HepG2 (cell line): ENCODE measurements around the gene BLVRB. TPM values are rescaled to one million over a fixed set of nuclear protein-coding genes. Genes with fewer than 3 reads are reported as not detected.

Experiments used
- AFF4 ChIP-seq: sonication (generic); formaldehyde crosslinking; IDR thresholded peaks from 2 replicates; pipeline ENCODE4 v1.4.0; 2020; ENCODE audit warnings: missing genetic modification reagents
- BRD4 ChIP-seq: sonication (generic); formaldehyde crosslinking; IDR thresholded peaks from 2 replicates; pipeline ENCODE4 v1.4.0; 2020; ENCODE audit warnings: missing genetic modification reagents
- CAMTA2 ChIP-seq: sonication (generic); formaldehyde crosslinking; IDR thresholded peaks from 2 replicates; pipeline ENCODE4 v1.4.0; 2020; ENCODE audit warnings: mild to moderate bottlenecking, missing genetic modification reagents, borderline replicate concordance
- CENPT ChIP-seq: sonication (generic); formaldehyde crosslinking; IDR thresholded peaks from 2 replicates; pipeline ENCODE4 v1.8.0; 2022; ENCODE audit warnings: low read depth, mild to moderate bottlenecking, moderate library complexity, missing genetic modification reagents
- CTCF ChIP-seq: sonication (generic); formaldehyde crosslinking; IDR thresholded peaks from 2 replicates; pipeline ENCODE4 v1.5.0; 2020; ENCODE audit warnings: mild to moderate bottlenecking, missing genetic modification reagents, moderate library complexity
- MAFG ChIP-seq: sonication (generic); formaldehyde crosslinking; IDR thresholded peaks from 2 replicates; pipeline ENCODE4 v1.5.1; 2020; ENCODE audit warnings: mild to moderate bottlenecking, missing genetic modification reagents
- RAD21 ChIP-seq: fragments of 450-650 bp; formaldehyde crosslinking; IDR thresholded peaks from 2 replicates; pipeline ENCODE4 v1.5.0; 2020; ENCODE audit warnings: mild to moderate bottlenecking
- SALL1 ChIP-seq: sonication (generic); formaldehyde crosslinking; IDR thresholded peaks from 2 replicates; pipeline ENCODE4 v1.8.0; 2022; ENCODE audit warnings: mild to moderate bottlenecking, missing genetic modification reagents
- TEAD3 ChIP-seq: optimal IDR thresholded peaks from 2 replicates; pipeline ENCODE3; 2016; ENCODE audit warnings: borderline replicate concordance
- ZBTB44 ChIP-seq: sonication (generic); formaldehyde crosslinking; IDR thresholded peaks from 2 replicates; pipeline ENCODE4 v1.4.0; 2020; ENCODE audit warnings: missing genetic modification reagents
- ZNF205 ChIP-seq: IDR thresholded peaks from 2 replicates; pipeline ENCODE4 v1.6.1; 2018; ENCODE audit warnings: missing biosample characterization, missing genetic modification reagents
- ZNF235 ChIP-seq: sonication (generic); formaldehyde crosslinking; IDR thresholded peaks from 2 replicates; pipeline ENCODE4 v1.8.1; 2023; ENCODE audit warnings: mild to moderate bottlenecking, missing genetic modification reagents, borderline replicate concordance
- ZNF362 ChIP-seq: sonication (generic); formaldehyde crosslinking; IDR thresholded peaks from 2 replicates; pipeline ENCODE4 v1.4.0; 2020; ENCODE audit warnings: missing genetic modification reagents, mild to moderate bottlenecking, borderline replicate concordance
- ZNF414 ChIP-seq: sonication (generic); formaldehyde crosslinking; IDR thresholded peaks from 2 replicates; pipeline ENCODE4 v1.5.0; 2020; ENCODE audit warnings: missing genetic modification reagents
- ZNF557 ChIP-seq: sonication (generic); formaldehyde crosslinking; IDR thresholded peaks from 2 replicates; pipeline ENCODE4 v1.4.0; 2020; ENCODE audit warnings: missing genetic modification reagents
- ZNF775 ChIP-seq: sonication (generic); formaldehyde crosslinking; IDR thresholded peaks from 2 replicates; pipeline ENCODE4 v1.4.0; 2020; ENCODE audit warnings: missing genetic modification reagents, mild to moderate bottlenecking, moderate library complexity, borderline replicate concordance
- ZNF891 ChIP-seq: sonication (generic); formaldehyde crosslinking; IDR thresholded peaks from 2 replicates; pipeline ENCODE4 v1.5.0; 2020; ENCODE audit warnings: mild to moderate bottlenecking, missing genetic modification reagents
- polyA plus RNA-seq, 8 experiments: library from polyadenylated mRNA; depleted of rRNA in 3 of 8; stranded (reverse) in 7 of 8; unstranded in 1 of 8; fragments of >200 nt; fragmentation: Illumina TruSeq in 4 of 8; extraction: Trizol in 4 of 8; gene quantifications; 2 replicates each; pipeline versions ENCODE4 v1.2.1 to v1.2.3, GENCODE V29; 2011 to 2016; ENCODE audit warnings: low read depth in 4 of 8, missing spikeins in 1 of 8, mixed read lengths in 1 of 8; ENCODE audit not compliant: insufficient read depth in 1 of 8
- total RNA-seq, 5 experiments: library from RNA; depleted of rRNA; stranded (reverse); fragments of >200 nt; fragmentation: Illumina TruSeq; extraction: Trizol; gene quantifications; 2 replicates each; pipeline ENCODE4 v1.2.3, GENCODE V29; 2016; ENCODE audit warnings: low read depth in 1 of 5

The BLVRB gene
- total and polyA plus RNA-seq, 2 of the 13 experiments (the other 11 are each of a cell fraction or from before 2014, with no cell fraction given) = 25.9 to 51.4 TPM

- TF ChIP-seq AFF4 (CRISPR knock-in tag) (no peak; the same call in 1 of the 2 replicates), ZNF775 (CRISPR knock-in tag) (no peak), ZBTB44 (CRISPR knock-in tag) (no peak; the same call in 1 of the 2 replicates), BRD4 (CRISPR knock-in tag) (0 out of 2 replicates have a peak, but pooled peaks have one; percentile 29), ZNF557 (CRISPR knock-in tag) (0 out of 2 replicates have a peak, but pooled peaks have one; percentile 20), CENPT (CRISPR knock-in tag) (0 out of 2 replicates have a peak, but pooled peaks have one; percentile 41), ZNF205 (no peak; the same call in 1 of the 2 replicates), TEAD3 (CRISPR knock-in tag) (peak; percentile 99), RAD21 (CRISPR knock-in tag) (peak; percentile 92), ZNF235 (CRISPR knock-in tag) (peak; percentile 96), CAMTA2 (no peak), ZNF414 (peak; percentile 41; the same call in 1 of the 2 replicates), SALL1 (peak; percentile 82), MAFG (no peak), CTCF (CRISPR knock-in tag) (peak; percentile 88), ZNF362 (CRISPR knock-in tag) (no peak; the same call in 1 of the 2 replicates), ZNF891 (0 out of 2 replicates have a peak, but pooled peaks have one; percentile 65)
Observed at GRCh38 chr19:40420766-40421765, 44.5 kb downstream of the BLVRB start (continued).
